BE2C (cell line): Measurements from ENCODE around the gene CLTA. TPM values are rescaled to one million over a fixed set of nuclear protein-coding genes. Genes with fewer than 3 reads are reported as not detected.
A peak's percentile ranks its signal among the peaks of the same experiment; 100 is the strongest.

Source experiments
- DNase-seq: peaks from one replicate; pipeline ENCODE4 v3.0.0-alpha.2; 2020
- H3K27me3 ChIP-seq: fragments of 250-450 bp; sonication (Bioruptor Pico); 2 replicates; pipeline ENCODE4 v1.5.1; 2020; ENCODE audit warnings: mild to moderate bottlenecking
- H3K36me3 ChIP-seq: fragments of 250-450 bp; sonication (Bioruptor Pico); 2 replicates; pipeline ENCODE4 v1.5.1; 2020; ENCODE audit warnings: mild to moderate bottlenecking
- H3K4me1 ChIP-seq: fragments of 250-450 bp; sonication (Bioruptor Pico); 2 replicates; pipeline ENCODE4 v1.5.1; 2020
- H3K4me3 ChIP-seq: 2 replicates; pipeline ENCODE4 v1.5.1; 2011; ENCODE audit warnings: low read depth, low read length
- H3K9me3 ChIP-seq: fragments of 250-450 bp; sonication (Bioruptor Pico); 2 replicates; pipeline ENCODE4 v1.5.1; 2020
- polyA plus RNA-seq: library from polyadenylated mRNA; unstranded; fragments of >200 nt; gene quantifications from one replicate; pipeline ENCODE4 v1.2.1, GENCODE V29; 2012; ENCODE audit warnings: low read depth, missing spikeins; ENCODE audit not compliant: insufficient read length, insufficient read depth
- TF ChIP-seq, protein P1 (sequence below): IDR thresholded peaks from 2 replicates; pipeline ENCODE4 v1.5.1; 2012; ENCODE audit warnings: mild to moderate bottlenecking, low read depth, low read length

Gene CLTA, protein sequence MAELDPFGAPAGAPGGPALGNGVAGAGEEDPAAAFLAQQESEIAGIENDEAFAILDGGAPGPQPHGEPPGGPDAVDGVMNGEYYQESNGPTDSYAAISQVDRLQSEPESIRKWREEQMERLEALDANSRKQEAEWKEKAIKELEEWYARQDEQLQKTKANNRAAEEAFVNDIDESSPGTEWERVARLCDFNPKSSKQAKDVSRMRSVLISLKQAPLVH
- polyA plus RNA-seq, result 209 TPM

DNA sequence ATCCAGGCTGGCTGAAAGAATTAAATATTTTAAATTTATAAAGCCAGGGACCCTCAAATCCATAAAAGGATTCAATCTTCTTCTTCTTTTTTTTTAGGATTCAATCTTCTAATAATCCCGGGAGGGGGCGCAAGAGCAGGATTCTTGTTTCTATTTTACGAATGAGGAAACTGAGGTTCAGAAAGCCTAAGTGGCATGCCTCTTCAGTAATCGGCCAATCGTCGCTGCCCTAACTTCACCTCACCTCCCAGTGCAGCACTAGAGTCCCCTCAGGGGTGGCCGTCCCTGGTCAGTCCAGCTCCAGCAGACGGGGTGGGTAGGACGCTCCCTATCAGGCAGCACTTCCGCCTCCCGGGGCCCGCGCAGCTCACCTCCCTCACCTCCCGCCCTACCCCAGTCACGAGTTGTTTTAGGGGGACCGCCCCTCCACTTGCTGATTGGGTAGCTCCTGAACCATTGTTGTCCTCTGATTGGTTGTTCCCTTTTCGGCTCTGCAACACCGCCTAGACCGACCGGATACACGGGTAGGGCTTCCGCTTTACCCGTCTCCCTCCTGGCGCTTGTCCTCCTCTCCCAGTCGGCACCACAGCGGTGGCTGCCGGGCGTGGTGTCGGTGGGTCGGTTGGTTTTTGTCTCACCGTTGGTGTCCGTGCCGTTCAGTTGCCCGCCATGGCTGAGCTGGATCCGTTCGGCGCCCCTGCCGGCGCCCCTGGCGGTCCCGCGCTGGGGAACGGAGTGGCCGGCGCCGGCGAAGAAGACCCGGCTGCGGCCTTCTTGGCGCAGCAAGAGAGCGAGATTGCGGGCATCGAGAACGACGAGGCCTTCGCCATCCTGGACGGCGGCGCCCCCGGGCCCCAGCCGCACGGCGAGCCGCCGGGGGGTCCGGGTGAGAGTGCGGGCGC is at the start of gene CLTA:
TSS of gene CLTA (plus strand) at position 534 of the 902 bp plus-strand sequence. CDS start at position 670, 136 bp downstream.
- Histone ChIP-seq H3K27me3 (no peaks in the 10 kb centered on the region), H3K4me3 (peak within 1 kb of the TSS; percentile 96), H3K9me3 (no peaks in the 10 kb centered on the region), H3K36me3 (peaks cover 2% of the 10 kb centered on the region), H3K4me1 (peaks cover 6% of the 10 kb centered on the region)
- TF ChIP-seq, protein P1, sequence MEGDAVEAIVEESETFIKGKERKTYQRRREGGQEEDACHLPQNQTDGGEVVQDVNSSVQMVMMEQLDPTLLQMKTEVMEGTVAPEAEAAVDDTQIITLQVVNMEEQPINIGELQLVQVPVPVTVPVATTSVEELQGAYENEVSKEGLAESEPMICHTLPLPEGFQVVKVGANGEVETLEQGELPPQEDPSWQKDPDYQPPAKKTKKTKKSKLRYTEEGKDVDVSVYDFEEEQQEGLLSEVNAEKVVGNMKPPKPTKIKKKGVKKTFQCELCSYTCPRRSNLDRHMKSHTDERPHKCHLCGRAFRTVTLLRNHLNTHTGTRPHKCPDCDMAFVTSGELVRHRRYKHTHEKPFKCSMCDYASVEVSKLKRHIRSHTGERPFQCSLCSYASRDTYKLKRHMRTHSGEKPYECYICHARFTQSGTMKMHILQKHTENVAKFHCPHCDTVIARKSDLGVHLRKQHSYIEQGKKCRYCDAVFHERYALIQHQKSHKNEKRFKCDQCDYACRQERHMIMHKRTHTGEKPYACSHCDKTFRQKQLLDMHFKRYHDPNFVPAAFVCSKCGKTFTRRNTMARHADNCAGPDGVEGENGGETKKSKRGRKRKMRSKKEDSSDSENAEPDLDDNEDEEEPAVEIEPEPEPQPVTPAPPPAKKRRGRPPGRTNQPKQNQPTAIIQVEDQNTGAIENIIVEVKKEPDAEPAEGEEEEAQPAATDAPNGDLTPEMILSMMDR, result peak; percentile 54
- DNase-seq, result peak; percentile 98

DNA sequence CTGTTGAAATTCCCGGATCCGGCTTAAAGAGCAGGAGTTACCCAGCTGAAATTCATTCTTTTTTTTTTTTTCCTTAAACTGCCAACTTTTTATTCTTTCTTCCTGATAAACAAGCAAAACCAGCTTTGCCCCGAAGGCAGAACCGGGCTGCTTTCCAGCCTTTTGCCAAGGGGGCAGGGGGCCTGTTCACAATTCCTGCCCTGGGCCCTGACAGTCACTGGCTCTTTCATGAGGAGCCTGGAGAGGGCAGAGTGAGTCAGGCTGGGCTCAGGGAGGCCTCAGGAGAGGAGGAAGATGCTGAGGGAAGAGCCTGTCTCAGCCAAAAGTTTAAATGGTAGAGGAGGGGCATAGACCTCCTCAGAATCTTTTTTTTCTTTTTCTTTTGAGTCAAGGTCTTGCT is 49.4 kb upstream of the CLTA start:
- Histone ChIP-seq H3K36me3 (no peaks in the 10 kb centered on the region), H3K9me3 (no peaks in the 10 kb centered on the region), H3K27me3 (no peaks in the 10 kb centered on the region), H3K4me3 (no peak overlapping the region), H3K4me1 (no peaks in the 10 kb centered on the region)
- DNase-seq, result peak; percentile 55
- TF ChIP-seq, protein P1, result peak; percentile 55

DNA sequence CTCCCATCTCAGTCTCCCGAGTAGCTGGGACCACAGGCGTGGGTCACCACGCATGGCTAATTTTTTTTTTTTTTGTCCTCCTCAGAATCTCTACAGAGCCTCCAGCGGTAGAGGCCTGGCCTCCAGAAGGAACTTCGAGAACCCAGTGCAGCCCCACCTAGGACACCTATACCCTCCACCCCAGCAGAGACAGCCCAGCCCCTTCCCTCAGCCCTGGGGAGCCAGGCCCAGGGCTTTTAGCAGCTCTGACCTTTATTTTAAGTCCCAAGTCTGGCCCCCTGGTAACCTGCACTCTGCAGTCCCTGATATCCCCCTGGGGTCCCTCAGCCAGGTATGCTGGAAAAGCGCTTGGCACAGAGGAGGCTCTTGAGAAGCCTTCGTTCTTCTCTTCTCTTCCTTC is 49.0 kb upstream of the CLTA start:
- no peaks in the 10 kb centered on the region for H3K4me1 ChIP-seq
- no peak for DNase-seq
- no peak overlapping the region for H3K4me3 ChIP-seq
- TF ChIP-seq, protein P1, result no peak
- H3K9me3 ChIP-seq, result no peaks in the 10 kb centered on the region
- no peaks in the 10 kb centered on the region for H3K27me3 ChIP-seq
- no peaks in the 10 kb centered on the region for H3K36me3 ChIP-seq

DNA sequence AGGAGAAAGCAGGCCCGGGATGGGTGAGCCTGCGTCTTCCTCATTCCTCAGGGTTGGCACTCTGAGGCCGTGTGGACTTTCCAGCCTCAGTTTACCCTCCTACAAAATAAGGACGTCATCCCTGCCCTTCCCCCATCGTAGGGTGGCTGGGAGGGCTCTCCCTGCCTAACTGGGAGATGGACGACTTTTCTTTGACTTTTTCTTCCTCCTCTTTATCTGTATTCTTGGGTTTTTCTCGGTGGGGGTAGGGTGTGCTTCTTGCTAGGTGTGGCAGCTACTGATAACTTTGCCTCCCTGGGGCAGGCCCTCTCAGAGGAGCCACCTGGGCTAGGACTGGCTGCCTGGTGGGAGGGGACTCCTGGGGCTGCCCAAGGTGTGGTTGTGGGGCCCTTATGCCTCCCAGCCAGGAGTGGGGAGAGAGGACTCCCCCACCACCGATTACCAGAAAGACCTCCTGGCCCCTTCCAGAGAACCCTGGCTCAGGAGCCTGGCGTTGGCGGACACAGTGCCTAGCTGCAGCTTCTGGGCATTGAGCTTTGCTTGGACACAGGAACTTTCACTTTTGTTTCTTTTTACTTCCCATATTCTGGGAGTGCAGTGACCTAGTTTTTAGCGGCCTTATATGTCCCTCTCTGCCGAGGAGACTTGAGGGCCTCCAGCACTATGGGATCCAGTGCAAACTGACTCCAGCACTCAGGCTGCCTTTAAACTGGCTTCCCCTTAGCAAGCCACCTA is 48.0 kb upstream of the CLTA start:
- no peaks in the 10 kb centered on the region for H3K27me3 ChIP-seq
- H3K4me3 ChIP-seq, result no peak overlapping the region
- no peaks in the 10 kb centered on the region for H3K36me3 ChIP-seq
- TF ChIP-seq, protein P1, result no peak
- no peaks in the 10 kb centered on the region for H3K9me3 ChIP-seq
- H3K4me1 ChIP-seq, result no peaks in the 10 kb centered on the region
- DNase-seq, result no peak

DNA sequence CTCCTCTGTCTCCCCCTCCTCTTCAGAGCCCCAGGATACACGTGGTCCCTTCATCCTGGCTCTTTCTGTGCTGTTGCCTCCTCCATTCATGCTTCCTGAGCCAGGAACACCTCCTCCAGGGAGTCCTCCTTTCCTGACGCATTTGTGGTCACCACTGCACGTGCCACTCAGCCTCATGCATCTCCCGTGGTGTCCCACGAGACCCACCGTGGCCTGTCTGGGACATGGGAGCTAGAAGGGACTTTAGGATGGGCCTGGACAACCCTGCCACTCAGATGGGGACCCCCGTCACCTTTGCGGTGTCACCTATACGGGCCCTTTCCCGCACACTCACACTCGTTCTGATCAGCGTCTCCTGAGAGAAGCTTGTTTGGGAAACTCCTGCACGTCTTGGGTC is 47.5 kb upstream of the CLTA start:
- Histone ChIP-seq H3K27me3 (no peaks in the 10 kb centered on the region), H3K36me3 (no peaks in the 10 kb centered on the region), H3K9me3 (no peaks in the 10 kb centered on the region), H3K4me1 (peaks cover under 1% of the 10 kb centered on the region; the same call in 1 of the 2 replicates), H3K4me3 (no peak overlapping the region)
- DNase-seq, result no peak
- TF ChIP-seq, protein P1, result no peak
